HUES64 (cell line): ENCODE results near the gene RAB17. TPM values are rescaled to one million over a fixed set of nuclear protein-coding genes. Genes with fewer than 3 reads are reported as not detected.

ENCODE experiments used
- H3K27ac ChIP-seq: 2 replicates; pipeline ENCODE4 v1.7.0; 2013; ENCODE audit warnings: low read depth, low read length, inconsistent platforms
- H3K27me3 ChIP-seq: 2 replicates; pipeline ENCODE4 v1.6.1; 2013; ENCODE audit warnings: mild to moderate bottlenecking, low read length; ENCODE audit not compliant: insufficient read depth
- H3K36me3 ChIP-seq: 2 replicates; pipeline ENCODE4 v1.6.1; 2013; ENCODE audit warnings: mild to moderate bottlenecking, low read length; ENCODE audit not compliant: insufficient read depth
- H3K4me1 ChIP-seq: 2 replicates; pipeline ENCODE4 v1.6.1; 2013; ENCODE audit warnings: mild to moderate bottlenecking, low read length, moderate library complexity; ENCODE audit not compliant: insufficient read depth
- H3K4me3 ChIP-seq: 2 replicates; pipeline ENCODE4 v1.5.1; 2013; ENCODE audit warnings: mild to moderate bottlenecking, low read length, moderate library complexity
- H3K9ac ChIP-seq: 2 replicates; pipeline ENCODE4 v1.6.1; 2013; ENCODE audit warnings: mild to moderate bottlenecking, low read depth, low read length
- H3K9me3 ChIP-seq: 2 replicates; pipeline ENCODE4 v1.6.1; 2013; ENCODE audit warnings: low read depth, low read length; ENCODE audit not compliant: insufficient read depth
- WGBS: fragments of 150-250, 120-280 bp; methylation state at CpG from one replicate; pipeline ENCODE4 v1.1.7; 2013; ENCODE audit warnings: missing lambda C conversion rate; 5-methylcytosine and 5-hydroxymethylcytosine counted together
- polyA plus RNA-seq, 2 experiments: library from polyadenylated mRNA; stranded (reverse); fragments of 50-300 nt; gene quantifications; one replicate each; pipeline ENCODE4 v1.2.3, GENCODE V29; 2013

The RAB17 gene
- 8.4 TPM for polyA plus RNA-seq (2013, experiment 1 of 2)
- 14.5 TPM for polyA plus RNA-seq (2013, experiment 2 of 2)

- Histone ChIP-seq H3K4me3 (peak within 1 kb of the TSS; percentile 50), H3K9ac (peak within 1 kb of the TSS; percentile 23), H3K4me1 (peaks cover 46% of the 10 kb centered on the region), H3K27me3 (0 out of 2 replicates have a peak, but pooled peaks cover 3% of the 10 kb centered on the region), H3K36me3 (no peaks in the 10 kb centered on the region), H3K9me3 (no peaks in the 10 kb centered on the region), H3K27ac (0 out of 2 replicates have a peak within 1 kb of the TSS, but pooled peaks have one; percentile 32)
- 84% methylated on average over 16 of the region's 16 CpGs for WGBS
These were observed at the start of gene RAB17 for GRCh38 chr2:237590272-237591140. RAB17 (minus strand) TSS chr2:237590734; CDS start chr2:237586154, 4,580 bp downstream.

- no peaks in the 10 kb centered on the region for H3K27me3 ChIP-seq
- H3K27ac ChIP-seq: no peak overlapping the region
- H3K4me3 ChIP-seq: no peak overlapping the region
- H3K36me3 ChIP-seq: peaks cover 4% of the 10 kb centered on the region; the same call in 1 of the 2 replicates
- WGBS: 93% methylated on average over 6 of the region's 6 CpGs
- H3K9ac ChIP-seq: no peak overlapping the region
- no peaks in the 10 kb centered on the region for H3K4me1 ChIP-seq
- peaks cover 19% of the 10 kb centered on the region; the same call in 1 of the 2 replicates for H3K9me3 ChIP-seq
These were observed 49.3 kb upstream of the RAB17 start for GRCh38 chr2:237639836-237640220.

- no peaks in the 10 kb centered on the region for H3K4me1 ChIP-seq
- H3K9me3 ChIP-seq: peaks cover 21% of the 10 kb centered on the region
- WGBS: 92% methylated on average over 11 of the region's 11 CpGs
- H3K27me3 ChIP-seq: no peaks in the 10 kb centered on the region
- no peak overlapping the region for H3K9ac ChIP-seq
- H3K4me3 ChIP-seq: no peak overlapping the region
- peaks cover 4% of the 10 kb centered on the region; the same call in 1 of the 2 replicates for H3K36me3 ChIP-seq
- no peak overlapping the region for H3K27ac ChIP-seq
These were observed 48.7 kb upstream of the RAB17 start for GRCh38 chr2:237639052-237639835.

GRCh38 chr2:237638176-237638575 is 47.6 kb upstream of the RAB17 start:
- Histone ChIP-seq H3K36me3 (peaks cover 4% of the 10 kb centered on the region; the same call in 1 of the 2 replicates), H3K9me3 (peaks cover 21% of the 10 kb centered on the region), H3K27ac (no peak overlapping the region), H3K27me3 (no peaks in the 10 kb centered on the region), H3K4me3 (no peak overlapping the region), H3K9ac (no peak overlapping the region), H3K4me1 (no peaks in the 10 kb centered on the region)
- WGBS: 95% methylated on average over 8 of the region's 8 CpGs

- H3K27ac ChIP-seq: no peak overlapping the region
- H3K4me1 ChIP-seq: no peaks in the 10 kb centered on the region
- no peak overlapping the region for H3K9ac ChIP-seq
- H3K36me3 ChIP-seq: peaks cover 10% of the 10 kb centered on the region
- no peaks in the 10 kb centered on the region for H3K27me3 ChIP-seq
- 96% methylated on average over 3 of the region's 3 CpGs for WGBS
- H3K4me3 ChIP-seq: no peak overlapping the region
- peaks cover 21% of the 10 kb centered on the region for H3K9me3 ChIP-seq
These were observed 47.0 kb upstream of the RAB17 start for GRCh38 chr2:237637429-237638135.

GRCh38 chr2:237636578-237636977 is 46.0 kb upstream of the RAB17 start:
- Histone ChIP-seq H3K4me1 (no peaks in the 10 kb centered on the region), H3K4me3 (no peak overlapping the region), H3K9me3 (peaks cover 18% of the 10 kb centered on the region), H3K27me3 (no peaks in the 10 kb centered on the region), H3K36me3 (peaks cover 6% of the 10 kb centered on the region), H3K27ac (no peak overlapping the region), H3K9ac (no peak overlapping the region)
- WGBS: 91% methylated on average over 1 of the region's 1 CpG

GRCh38 chr2:237633061-237633561 is 42.6 kb upstream of the RAB17 start:
- H3K27me3 ChIP-seq: peaks cover 10% of the 10 kb centered on the region
- peaks cover 9% of the 10 kb centered on the region for H3K4me1 ChIP-seq
- no peak overlapping the region for H3K9ac ChIP-seq
- peaks cover 6% of the 10 kb centered on the region for H3K36me3 ChIP-seq
- 96% methylated on average over 10 of the region's 10 CpGs for WGBS
- no peak overlapping the region for H3K4me3 ChIP-seq
- H3K27ac ChIP-seq: no peak overlapping the region
- peaks cover 18% of the 10 kb centered on the region for H3K9me3 ChIP-seq

- Histone ChIP-seq H3K27me3 (peaks cover 15% of the 10 kb centered on the region), H3K9ac (no peak overlapping the region), H3K4me3 (no peak overlapping the region), H3K9me3 (peaks cover 12% of the 10 kb centered on the region), H3K4me1 (peaks cover 10% of the 10 kb centered on the region), H3K27ac (no peak overlapping the region), H3K36me3 (peaks cover 6% of the 10 kb centered on the region)
- 95% methylated on average over 19 of the region's 19 CpGs for WGBS
These were observed 41.5 kb upstream of the RAB17 start for GRCh38 chr2:237631801-237632585.

GRCh38 chr2:237631007-237631785 is 40.7 kb upstream of the RAB17 start:
- Histone ChIP-seq H3K9ac (no peak overlapping the region), H3K27ac (no peak overlapping the region), H3K4me1 (peaks cover 10% of the 10 kb centered on the region), H3K4me3 (no peak overlapping the region), H3K27me3 (peaks cover 23% of the 10 kb centered on the region), H3K9me3 (peaks cover 6% of the 10 kb centered on the region), H3K36me3 (peaks cover 6% of the 10 kb centered on the region)
- WGBS: 91% methylated on average over 14 of the region's 14 CpGs
